Measurements from ENCODE around the gene CTRB1. TPM values are rescaled to one million over a fixed set of nuclear protein-coding genes. Genes with fewer than 3 reads are reported as not detected.

The CTRB1 gene
- total and polyA plus RNA-seq, 2 donors (not counting 3 experiments of a cell fraction or from before 2014, with no cell fraction given): not detected

- H3K36me3 ChIP-seq (ENCODE audit: control insufficient read depth in 2 of 2, extremely low read depth in 1 of 2, insufficient read depth in 2 of 2, low read length in 2 of 2): peaks cover 6 to 19% of the 10 kb centered on the region in 2 experiments
- no peaks in the 10 kb centered on the region for H3K4me1 ChIP-seq (ENCODE audit: control insufficient read depth, extremely low read depth, insufficient read depth, low read length)
- H3K9me3 ChIP-seq (replicated peaks; ENCODE audit: control insufficient read depth, insufficient read depth, low read length): no peaks in the 10 kb centered on the region
- dilution Hi-C loops (cut with MboI; ENCODE audit: extremely low pct_ligation_motif_present, low sequenced_read_pairs): no loop called here
- ChIA-PET CTCF (interaction anchor here (0.9 to 1.3 kb wide), 3 partner anchors 15 to 178 kb away, joined by 3 to 4 read pairs (median 3); no protein-coding TSS in a partner anchor), POLR2A (interaction anchor here (1.7 kb wide), 1 partner anchor 18 kb away, joined by 4 read pairs; the partner anchor contains the start of gene CTRB2)
- DNase-seq (ENCODE audit: low read depth, low spot score): no peak
- H4K20me1 ChIP-seq (replicated peaks; ENCODE audit: control insufficient read depth, extremely low read depth, insufficient read depth, low read length): no peaks in the 10 kb centered on the region
- no peak overlapping the region for H3K4me3 ChIP-seq (replicated peaks in 1 of 3; ENCODE audit: insufficient read depth in 1 of 3, low read depth in 1 of 3, low read length in 3 of 3)
- H3K9ac ChIP-seq (replicated peaks; ENCODE audit: extremely low read depth, insufficient read depth, low read length): no peak overlapping the region
- no peak overlapping the region for H3K27ac ChIP-seq (ENCODE audit: insufficient read depth, low read depth, low read length)
- FAIRE-seq: no peak
- no peaks in the 10 kb centered on the region for H3K9me1 ChIP-seq (replicated peaks; ENCODE audit: control insufficient read depth, extremely low read depth, insufficient read depth, low read length)
- TF ChIP-seq EZH2 (IDR thresholded peaks at IDR 0.05; ENCODE audit: borderline replicate concordance, low read depth, low read length, severe bottlenecking) (no peak), GATA2 (IDR thresholded peaks at IDR 0.05; ENCODE audit: insufficient read depth, insufficient read length, low read depth, low read length) (no peak), MAX (IDR thresholded peaks at IDR 0.05; ENCODE audit: insufficient read depth, insufficient read length) (no peak), FOS (IDR thresholded peaks at IDR 0.05; ENCODE audit: borderline replicate concordance, insufficient read depth, low read length) (no peak), POLR2AphosphoS5 (IDR thresholded peaks at IDR 0.05; ENCODE audit: insufficient read depth, low read depth, low read length) (no peak), CTCF (IDR thresholded peaks at IDR 0.05; ENCODE audit: extremely low read depth in 1 of 2, insufficient read depth in 1 of 2, low read depth in 1 of 2, low read length in 2 of 2) (no peak), JUN (IDR thresholded peaks at IDR 0.05; ENCODE audit: borderline replicate concordance, insufficient read depth, insufficient read length, low read depth) (no peak), MYC (IDR thresholded peaks at IDR 0.05; ENCODE audit: low read depth, low read length) (no peak), POLR2A (IDR thresholded peaks at IDR 0.05; ENCODE audit: low read depth, low read length) (peak; percentile 39)
- intact Hi-C loops (cut with micrococcal nuclease): loop anchor here (2.0 kb wide), 1 partner anchor 18 kb away; the partner anchor contains the start of gene CTRB2
- no peak overlapping the region for H3K4me2 ChIP-seq (ENCODE audit: insufficient read depth, low read length)
- no peaks in the 10 kb centered on the region for H3K27me3 ChIP-seq (ENCODE audit: control insufficient read depth in 2 of 2, insufficient read depth in 2 of 2, low read length in 2 of 2)
- H3K79me2 ChIP-seq (ENCODE audit: control insufficient read depth, insufficient read depth, low read length): no peaks in the 10 kb centered on the region
- BruUV-seq (replicated peaks): no TSS peak
- no peak overlapping the region for H2AFZ ChIP-seq (ENCODE audit: low read depth, low read length)
Measured at GRCh38 chr16:75224306-75225082, 5.7 kb downstream of the CTRB1 start.

All from endothelial cell of umbilical vein (primary cell).